ENCODE data around the gene FBXO38.

The FBXO38 gene

DNA sequence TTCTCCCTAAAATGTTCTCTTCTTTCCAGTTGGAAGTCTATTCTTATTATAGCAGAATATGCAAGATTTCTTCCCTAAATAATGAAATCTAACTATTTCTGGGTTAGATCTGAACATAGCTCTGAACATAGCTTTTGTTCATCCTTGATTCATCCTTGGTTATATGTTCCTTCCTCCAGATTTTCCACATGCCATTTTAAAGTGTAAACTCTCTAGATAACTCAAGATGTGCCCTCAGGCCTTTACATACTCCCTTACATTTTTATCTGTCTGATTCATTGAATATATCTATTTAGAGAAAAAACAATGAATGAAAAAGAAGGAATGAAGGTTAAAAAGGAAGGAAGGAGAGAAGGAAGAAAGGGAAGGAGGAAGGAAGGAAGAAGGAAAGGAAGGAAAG is 100.9 kb downstream of the FBXO38 start:
- ATAC-seq (replicated peaks) (no peak), DNase-seq (no peak)
- Mint-ChIP-seq H3K27ac (no peak overlapping the region), H3K4me3 (no peak overlapping the region), H3K4me1 (peaks cover 6 to 13% of the 10 kb centered on the region in 2 donors), H3K9me3 (no peaks in the 10 kb centered on the region), H3K36me3 (no peaks in the 10 kb centered on the region), H3K27me3 (peaks cover 23% of the 10 kb centered on the region in 2 donors)

DNA sequence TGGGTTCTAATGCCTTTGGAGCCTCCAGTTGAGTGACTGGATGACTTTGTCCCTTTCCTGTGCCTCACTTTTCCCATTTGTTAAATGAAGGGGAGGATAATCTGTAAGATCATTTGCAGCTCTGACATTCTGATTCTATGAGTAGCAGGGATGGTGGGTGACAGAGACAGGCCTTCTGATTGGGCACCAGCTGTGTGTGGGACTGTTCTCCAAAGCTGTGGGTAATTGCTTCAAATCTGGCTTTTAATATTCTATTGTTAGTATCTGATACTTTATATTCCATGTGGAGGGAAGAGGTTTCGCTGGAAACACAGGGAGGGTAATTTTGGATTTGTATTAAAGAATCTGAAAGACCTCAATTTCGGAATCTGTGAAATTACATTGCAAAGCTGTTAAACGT is 102.7 kb downstream of the FBXO38 start:
- Mint-ChIP-seq H3K27me3 (peaks cover 23 to 28% of the 10 kb centered on the region in 2 donors), H3K4me1 (peaks cover 6 to 13% of the 10 kb centered on the region in 2 donors), H3K9me3 (no peaks in the 10 kb centered on the region), H3K36me3 (no peaks in the 10 kb centered on the region), H3K4me3 (no peak overlapping the region), H3K27ac (no peak overlapping the region)
- no peak for ATAC-seq (replicated peaks)
- DNase-seq: no peak

DNA sequence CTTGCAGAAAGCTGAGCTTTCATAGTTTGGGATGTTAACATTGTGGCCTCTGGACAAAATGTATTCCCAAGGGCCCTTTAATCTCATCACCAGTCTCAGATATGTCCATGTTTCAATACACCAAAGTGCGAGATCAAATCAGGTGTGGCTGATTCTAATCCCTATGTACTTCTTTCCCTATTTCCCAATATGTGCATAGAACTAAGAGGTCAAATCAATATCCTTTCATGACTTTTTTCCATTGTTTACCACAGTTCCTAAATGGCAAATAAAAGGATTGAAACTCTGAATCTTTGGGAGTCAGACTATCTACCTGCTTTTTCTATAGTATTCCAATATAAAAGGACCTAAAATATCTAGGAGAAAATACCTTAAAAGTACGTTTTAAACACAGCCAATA is 105.0 kb downstream of the FBXO38 start:
- H3K36me3 Mint-ChIP-seq: no peaks in the 10 kb centered on the region
- no peak for DNase-seq
- no peak for ATAC-seq (replicated peaks)
- H3K4me3 Mint-ChIP-seq: no peak overlapping the region
- no peaks in the 10 kb centered on the region for H3K4me1 Mint-ChIP-seq
- H3K9me3 Mint-ChIP-seq: no peaks in the 10 kb centered on the region
- peaks cover 6 to 22% of the 10 kb centered on the region in 2 donors for H3K27me3 Mint-ChIP-seq
- no peak overlapping the region for H3K27ac Mint-ChIP-seq

DNA sequence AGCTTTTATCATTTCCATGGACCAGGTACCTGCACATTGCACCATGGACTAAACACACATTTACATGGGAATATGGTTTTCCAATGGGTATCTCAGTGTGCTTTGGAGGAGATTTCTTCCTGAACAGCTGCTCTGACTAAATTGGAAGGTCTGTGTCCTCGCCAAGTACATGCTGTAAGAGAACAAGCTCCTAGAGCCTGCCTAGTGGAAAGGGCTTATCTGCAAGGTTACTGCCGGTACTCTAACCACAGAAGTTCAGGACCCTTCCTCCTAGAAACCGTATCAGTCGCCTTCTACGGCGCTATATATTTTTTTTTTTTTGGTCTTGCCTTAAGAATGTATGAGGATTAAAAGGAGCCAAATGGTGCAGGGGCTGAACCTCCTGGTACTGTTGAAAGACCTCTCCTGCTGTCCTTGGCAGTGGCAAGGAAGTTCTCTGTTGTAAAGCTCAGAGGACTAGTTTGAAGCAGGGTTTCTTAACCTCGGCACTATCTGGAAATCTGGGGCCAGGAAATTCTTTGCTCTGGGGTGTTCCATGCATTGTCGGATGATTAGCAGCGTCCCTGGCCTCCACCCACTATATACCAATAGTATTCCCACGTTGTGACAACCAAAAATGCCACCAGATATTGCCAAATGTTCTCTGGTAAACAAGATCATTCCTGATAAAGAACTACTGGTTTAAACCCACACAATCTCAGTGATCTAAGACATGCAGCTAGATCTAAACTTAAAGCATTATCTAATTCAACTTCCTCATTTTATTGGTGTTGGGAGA is 107.4 kb downstream of the FBXO38 start:
- Mint-ChIP-seq H3K4me3 (no peak overlapping the region), H3K4me1 (no peaks in the 10 kb centered on the region), H3K27me3 (peaks cover 6 to 17% of the 10 kb centered on the region in 2 donors), H3K36me3 (no peaks in the 10 kb centered on the region), H3K9me3 (no peaks in the 10 kb centered on the region), H3K27ac (no peak overlapping the region)
- ATAC-seq (replicated peaks) (no peak), DNase-seq (no peak)

DNA sequence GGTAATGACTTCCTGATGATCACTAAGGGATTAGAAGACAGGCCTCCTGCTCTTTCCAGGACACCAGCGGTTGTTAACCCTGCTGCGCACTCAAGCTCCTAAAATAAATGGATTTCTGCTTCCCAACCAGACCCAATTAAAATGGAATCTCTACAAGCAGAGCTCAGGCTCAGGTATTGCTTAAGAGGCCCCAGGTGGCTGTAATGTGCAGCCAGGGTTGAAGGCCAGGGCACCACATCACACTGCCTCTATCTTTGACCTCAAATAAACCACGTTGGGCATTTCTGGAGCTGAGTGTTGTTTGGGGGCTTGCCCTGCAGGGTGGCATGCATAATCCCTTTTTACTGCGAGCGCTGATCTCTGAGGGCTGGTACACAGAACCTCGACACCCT is 108.0 kb downstream of the FBXO38 start:
- Mint-ChIP-seq H3K4me1 (no peaks in the 10 kb centered on the region), H3K36me3 (no peaks in the 10 kb centered on the region), H3K27me3 (peaks cover 6 to 17% of the 10 kb centered on the region in 2 donors), H3K27ac (no peak overlapping the region), H3K4me3 (no peak overlapping the region), H3K9me3 (no peaks in the 10 kb centered on the region)
- ATAC-seq (replicated peaks) (no peak), DNase-seq (no peak)

DNA sequence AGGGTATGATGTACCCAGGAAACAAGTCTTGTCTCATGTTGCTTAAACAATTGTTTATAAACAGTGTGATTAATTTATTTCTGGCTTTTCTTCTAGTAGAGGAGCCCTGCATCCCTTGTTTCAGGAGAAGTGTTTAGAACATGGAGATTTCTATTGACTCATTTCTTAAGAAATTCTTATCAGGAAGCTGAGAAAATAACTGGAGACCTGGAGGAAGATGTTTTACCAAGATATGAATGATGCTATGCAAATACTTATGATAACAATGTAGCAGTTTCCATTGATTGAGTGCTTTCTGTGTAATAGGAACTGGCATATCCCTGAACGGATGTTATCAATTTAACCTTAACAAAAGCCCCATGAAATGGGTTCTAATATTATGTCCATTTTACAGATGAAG is 108.6 kb downstream of the FBXO38 start:
- ATAC-seq (replicated peaks) (no peak), DNase-seq (no peak)
- Mint-ChIP-seq H3K9me3 (no peaks in the 10 kb centered on the region), H3K27me3 (peaks cover 6 to 14% of the 10 kb centered on the region in 2 donors), H3K36me3 (no peaks in the 10 kb centered on the region), H3K4me1 (no peaks in the 10 kb centered on the region), H3K4me3 (no peak overlapping the region), H3K27ac (no peak overlapping the region)

Measured in stimulated activated naive B cell treated with anti-CD40 and anti-IgM and Interleukin-4, amounts not matched to agents 10 μg/mL and 1 μg/mL and 100 μg/mL, for 72 hours (primary cell).